ENCODE measurements around the gene MYO10.

MYO10 gene

DNA sequence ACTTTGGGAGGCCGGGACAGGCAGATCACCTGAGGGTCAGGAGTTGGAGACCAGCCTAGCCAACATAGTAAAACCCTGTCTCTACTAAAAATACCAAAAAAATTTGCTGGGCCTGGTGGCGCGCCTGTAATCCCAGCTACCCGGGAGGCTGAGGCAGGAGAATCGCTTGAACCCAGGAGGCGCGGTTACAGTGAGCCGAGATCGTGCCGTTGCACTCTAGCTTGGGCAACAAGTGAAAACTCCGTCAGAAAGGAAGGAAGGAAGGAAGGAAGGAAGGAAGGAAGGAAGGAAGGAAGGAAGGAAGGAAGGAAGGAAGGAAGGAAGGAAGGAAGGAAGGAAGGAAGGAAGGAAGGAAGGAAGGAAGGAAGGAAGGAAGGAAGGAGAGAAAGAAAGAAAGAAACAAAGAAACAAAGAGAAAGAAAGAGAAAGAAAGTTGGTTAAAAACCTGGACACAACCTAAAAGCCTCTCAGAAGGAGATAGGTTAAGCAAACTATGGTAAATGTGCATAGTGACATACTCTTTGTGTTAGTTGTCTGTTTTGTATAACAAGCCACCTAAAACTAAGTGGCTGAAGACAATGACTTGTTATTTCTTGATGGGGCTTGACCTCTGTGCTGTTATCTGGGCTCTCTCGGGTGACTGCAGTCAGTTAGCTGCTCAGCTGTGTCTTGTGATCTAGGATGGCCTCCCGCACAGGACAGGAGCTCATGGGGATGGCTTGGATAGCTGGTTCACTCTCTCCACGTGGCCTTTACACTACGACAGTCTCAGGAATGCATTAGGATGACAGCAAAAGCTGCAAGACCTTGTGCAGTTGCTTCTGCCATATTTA, 8.0 kb upstream of the MYO10 start:
- Histone ChIP-seq H3K27ac (ENCODE audit: low read depth, low read length, severe bottlenecking) (no peak overlapping the region), H3K36me3 (ENCODE audit: control insufficient read depth, insufficient read depth, low read length) (no peaks in the 10 kb centered on the region), H3K9me3 (ENCODE audit: control insufficient read depth, low read length) (peaks cover 11% of the 10 kb centered on the region), H3K4me1 (ENCODE audit: control insufficient read depth, insufficient read depth, low read length, poor library complexity, severe bottlenecking) (no peaks in the 10 kb centered on the region), H3K4me3 (ENCODE audit: extremely low read depth, insufficient read depth, low read length, poor library complexity, severe bottlenecking) (no peak overlapping the region)
- 87 to 91% methylated on average over 7 to 11 of the region's 15 CpGs for WGBS, 2 experiments (ENCODE audit: insufficient coverage in 2 of 2)

DNA sequence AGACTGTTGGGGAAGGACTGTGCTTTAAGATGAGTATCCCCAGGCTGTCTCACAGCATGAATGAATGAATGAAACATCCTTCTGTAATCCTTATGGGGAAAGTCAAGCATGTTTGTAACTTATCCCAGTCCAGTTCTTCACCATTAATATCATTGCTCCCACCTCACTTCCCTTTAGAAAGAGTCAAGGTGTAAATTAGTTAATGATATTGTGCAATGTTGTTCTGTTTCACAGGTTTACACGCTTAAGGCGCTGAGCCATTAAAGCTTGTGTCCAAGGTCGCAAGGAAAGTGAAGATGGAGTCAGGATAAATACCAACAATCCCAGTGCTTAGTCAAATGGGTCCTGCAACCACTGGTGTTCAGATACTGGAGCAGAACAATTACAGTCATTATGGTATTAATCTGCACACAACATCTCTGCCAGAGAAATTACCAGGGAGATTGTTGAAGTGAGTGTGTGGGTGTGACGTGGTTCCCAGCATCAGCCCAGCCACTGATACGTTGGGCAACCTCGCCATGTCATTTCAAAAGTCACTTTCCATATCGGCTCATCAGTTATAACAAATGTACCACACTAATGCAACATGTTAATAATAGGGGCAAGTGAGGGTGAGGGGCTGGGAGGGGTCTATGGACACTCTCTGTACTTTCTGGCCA, 1.5 kb upstream of the MYO10 start:
- H3K27ac ChIP-seq (ENCODE audit: low read depth, low read length, severe bottlenecking) = no peak overlapping the region
- 90 to 91% methylated on average over 2 of the region's 7 CpGs for WGBS, 2 experiments (ENCODE audit: insufficient coverage in 2 of 2)
- peaks cover 11% of the 10 kb centered on the region for H3K4me1 ChIP-seq (ENCODE audit: control insufficient read depth, insufficient read depth, low read length, poor library complexity, severe bottlenecking)
- peaks cover 11% of the 10 kb centered on the region for H3K36me3 ChIP-seq (ENCODE audit: control insufficient read depth, insufficient read depth, low read length)
- no peaks in the 10 kb centered on the region for H3K9me3 ChIP-seq (ENCODE audit: control insufficient read depth, low read length)
- H3K4me3 ChIP-seq (ENCODE audit: extremely low read depth, insufficient read depth, low read length, poor library complexity, severe bottlenecking) = peak overlapping the region; percentile 96

DNA sequence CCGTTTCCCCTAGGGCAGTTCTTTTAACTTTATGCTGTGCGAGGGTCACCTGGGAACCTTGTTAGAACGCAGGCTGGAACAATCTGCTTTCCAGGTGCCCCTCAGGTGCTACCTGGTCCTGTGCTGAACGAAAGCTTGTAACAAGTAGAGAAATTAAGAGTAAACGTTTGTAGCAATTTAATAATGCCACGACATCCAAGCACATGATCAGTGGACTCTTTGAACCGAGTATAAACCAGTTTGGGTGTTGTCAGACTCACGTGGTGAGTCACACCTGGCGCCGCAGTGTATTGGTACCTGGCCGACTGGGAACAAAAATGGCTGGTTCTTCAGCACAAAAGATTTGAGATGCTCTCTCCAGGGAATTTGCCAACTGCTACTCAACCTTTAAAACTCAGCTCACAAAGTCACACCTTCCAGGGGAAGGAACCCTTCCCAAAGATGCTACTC, 926 bp upstream of the MYO10 start:
- Histone ChIP-seq H3K36me3 (ENCODE audit: control insufficient read depth, insufficient read depth, low read length) (peaks cover 18% of the 10 kb centered on the region), H3K4me1 (ENCODE audit: control insufficient read depth, insufficient read depth, low read length, poor library complexity, severe bottlenecking) (peaks cover 11% of the 10 kb centered on the region), H3K9me3 (ENCODE audit: control insufficient read depth, low read length) (no peaks in the 10 kb centered on the region), H3K4me3 (ENCODE audit: extremely low read depth, insufficient read depth, low read length, poor library complexity, severe bottlenecking) (peak overlapping the region; percentile 96), H3K27ac (ENCODE audit: low read depth, low read length, severe bottlenecking) (peak overlapping the region; percentile 85)
- WGBS, 2 experiments (ENCODE audit: insufficient coverage in 2 of 2) = 35 to 39% methylated on average over 11 of the region's 11 CpGs

DNA sequence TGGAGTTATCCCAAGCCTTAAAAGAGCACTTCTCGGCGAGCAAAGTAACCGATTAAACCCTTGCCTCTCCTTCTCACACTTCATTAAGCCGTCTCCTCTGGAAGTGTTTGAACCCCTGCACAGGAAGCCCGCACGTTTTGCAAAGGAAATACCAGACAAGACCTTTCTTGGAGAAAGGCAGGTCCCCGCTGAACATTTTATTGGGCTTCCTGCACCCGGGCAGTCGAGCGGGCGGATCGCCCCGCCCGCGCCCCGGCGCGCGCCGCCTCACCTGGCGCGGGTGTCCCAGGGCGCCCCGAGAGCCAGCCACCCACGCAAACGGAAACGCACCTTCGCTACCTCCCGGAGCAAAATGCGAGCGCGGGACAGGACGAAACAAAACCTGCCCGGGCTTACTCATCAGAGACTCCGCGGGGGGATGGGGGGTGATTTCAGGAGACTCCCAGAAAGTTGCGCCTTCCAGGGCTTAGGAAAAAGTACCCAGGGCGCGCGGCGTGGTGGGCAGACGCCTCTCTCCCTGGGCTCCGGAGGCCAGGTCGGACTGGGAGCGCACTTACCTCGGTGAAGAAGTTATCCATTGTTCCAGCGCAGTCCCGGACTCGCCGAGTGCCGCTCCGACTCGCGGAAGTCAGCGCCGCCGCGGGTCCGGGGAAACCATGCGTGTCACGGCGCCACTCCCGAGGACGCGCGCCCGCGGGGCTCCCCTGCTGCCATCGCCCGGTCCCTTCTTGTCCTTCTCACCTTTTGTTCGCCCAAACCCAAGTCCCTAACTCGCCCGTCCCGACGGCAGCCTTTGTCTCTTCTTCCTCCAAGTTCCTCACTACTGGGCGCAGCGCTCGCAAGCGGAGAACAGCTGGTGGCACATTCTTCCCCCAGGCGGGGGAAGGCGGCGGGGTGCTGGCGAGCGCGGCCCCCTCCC, 598 bp downstream of the MYO10 start:
- H3K36me3 ChIP-seq (ENCODE audit: control insufficient read depth, insufficient read depth, low read length) = peaks cover 29% of the 10 kb centered on the region
- peak overlapping the region; percentile 96 for H3K4me3 ChIP-seq (ENCODE audit: extremely low read depth, insufficient read depth, low read length, poor library complexity, severe bottlenecking)
- H3K9me3 ChIP-seq (ENCODE audit: control insufficient read depth, low read length) = no peaks in the 10 kb centered on the region
- peak overlapping the region; percentile 80 for H3K27ac ChIP-seq (ENCODE audit: low read depth, low read length, severe bottlenecking)
- peaks cover 14% of the 10 kb centered on the region for H3K4me1 ChIP-seq (ENCODE audit: control insufficient read depth, insufficient read depth, low read length, poor library complexity, severe bottlenecking)
- WGBS, 2 experiments (ENCODE audit: insufficient coverage in 2 of 2) = 0% methylated on average over 70 to 78 of the region's 85 CpGs

DNA sequence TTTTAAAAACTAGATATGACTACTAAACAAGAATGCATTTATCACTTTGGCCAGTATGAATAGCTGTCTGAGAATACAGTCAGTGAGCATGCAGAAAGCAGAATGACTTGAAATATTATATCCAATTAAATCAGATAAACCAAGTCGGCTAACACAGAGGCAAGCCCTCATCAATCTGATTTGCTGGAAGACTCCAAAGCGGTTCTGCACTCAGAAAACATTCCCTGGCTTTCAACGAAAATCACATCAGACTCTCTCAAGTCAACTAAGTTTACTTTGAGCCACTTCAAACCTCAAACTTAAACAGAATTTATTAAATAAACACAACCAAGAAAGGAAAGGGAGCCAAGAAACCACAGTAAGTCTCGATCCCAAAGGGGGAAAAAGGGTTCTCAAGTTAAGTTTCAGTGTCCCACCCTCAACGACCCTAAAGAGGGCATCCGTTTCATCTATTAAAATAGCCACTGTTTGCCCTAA, 1.4 kb downstream of the MYO10 start:
- H3K4me1 ChIP-seq (ENCODE audit: control insufficient read depth, insufficient read depth, low read length, poor library complexity, severe bottlenecking) = peaks cover 14% of the 10 kb centered on the region
- H3K27ac ChIP-seq (ENCODE audit: low read depth, low read length, severe bottlenecking) = no peak overlapping the region
- WGBS, 2 experiments (ENCODE audit: insufficient coverage in 2 of 2) = 1 to 6% methylated on average over 5 to 6 of the region's 6 CpGs
- H3K4me3 ChIP-seq (ENCODE audit: extremely low read depth, insufficient read depth, low read length, poor library complexity, severe bottlenecking) = peak overlapping the region; percentile 96
- H3K36me3 ChIP-seq (ENCODE audit: control insufficient read depth, insufficient read depth, low read length) = peaks cover 36% of the 10 kb centered on the region
- no peaks in the 10 kb centered on the region for H3K9me3 ChIP-seq (ENCODE audit: control insufficient read depth, low read length)

DNA sequence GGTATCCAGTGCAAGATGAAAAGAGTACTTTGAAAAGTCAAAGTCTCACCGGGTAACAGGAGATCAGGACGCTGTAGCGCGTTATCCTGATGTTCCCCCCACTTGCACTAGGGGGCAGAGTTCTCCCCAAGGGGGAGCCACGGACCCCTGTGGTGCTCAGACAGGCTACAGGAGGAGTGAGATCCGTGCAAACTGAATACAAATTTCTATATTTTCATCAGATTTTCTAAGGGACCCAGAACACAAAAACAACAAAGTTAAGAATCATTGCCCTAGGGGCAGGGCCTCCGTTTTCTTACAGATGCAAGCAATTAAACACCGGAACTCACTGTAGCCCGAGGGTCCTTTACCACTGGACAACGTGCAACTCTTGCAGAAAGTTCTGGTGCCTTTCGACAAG, 2.0 kb downstream of the MYO10 start:
- peak overlapping the region; percentile 96 for H3K4me3 ChIP-seq (ENCODE audit: extremely low read depth, insufficient read depth, low read length, poor library complexity, severe bottlenecking)
- H3K27ac ChIP-seq (ENCODE audit: low read depth, low read length, severe bottlenecking) = no peak overlapping the region
- WGBS, 2 experiments (ENCODE audit: insufficient coverage in 2 of 2) = 0 to 3% methylated on average over 5 to 6 of the region's 11 CpGs
- peaks cover 42% of the 10 kb centered on the region for H3K36me3 ChIP-seq (ENCODE audit: control insufficient read depth, insufficient read depth, low read length)
- H3K4me1 ChIP-seq (ENCODE audit: control insufficient read depth, insufficient read depth, low read length, poor library complexity, severe bottlenecking) = peaks cover 14% of the 10 kb centered on the region
- no peaks in the 10 kb centered on the region for H3K9me3 ChIP-seq (ENCODE audit: control insufficient read depth, low read length)

DNA sequence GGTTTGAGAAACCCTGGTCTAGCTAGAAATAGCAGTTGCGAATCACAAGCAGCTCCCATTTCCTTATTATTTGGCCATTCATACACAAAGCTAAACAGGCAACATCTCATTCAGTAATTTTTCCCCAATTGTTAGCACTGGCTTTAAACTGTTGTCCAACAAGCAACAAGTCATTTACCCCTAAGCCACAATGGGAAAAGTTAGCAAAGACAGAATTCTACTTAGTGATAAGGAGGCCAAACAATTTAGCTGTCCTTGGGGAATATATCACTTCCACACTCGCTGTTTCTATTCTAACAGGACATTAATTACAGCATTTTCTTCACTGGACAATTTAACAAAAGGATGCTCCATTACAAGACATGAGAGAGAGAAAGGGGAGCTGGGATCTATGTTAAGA, 2.8 kb downstream of the MYO10 start:
- no peak overlapping the region for H3K27ac ChIP-seq (ENCODE audit: low read depth, low read length, severe bottlenecking)
- H3K9me3 ChIP-seq (ENCODE audit: control insufficient read depth, low read length) = no peaks in the 10 kb centered on the region
- peaks cover 44% of the 10 kb centered on the region for H3K36me3 ChIP-seq (ENCODE audit: control insufficient read depth, insufficient read depth, low read length)
- H3K4me3 ChIP-seq (ENCODE audit: extremely low read depth, insufficient read depth, low read length, poor library complexity, severe bottlenecking) = peak overlapping the region; percentile 96
- 100% methylated on average over 1 of the region's 2 CpGs for WGBS, 2 experiments (ENCODE audit: insufficient coverage in 2 of 2)
- H3K4me1 ChIP-seq (ENCODE audit: control insufficient read depth, insufficient read depth, low read length, poor library complexity, severe bottlenecking) = peaks cover 8% of the 10 kb centered on the region

DNA sequence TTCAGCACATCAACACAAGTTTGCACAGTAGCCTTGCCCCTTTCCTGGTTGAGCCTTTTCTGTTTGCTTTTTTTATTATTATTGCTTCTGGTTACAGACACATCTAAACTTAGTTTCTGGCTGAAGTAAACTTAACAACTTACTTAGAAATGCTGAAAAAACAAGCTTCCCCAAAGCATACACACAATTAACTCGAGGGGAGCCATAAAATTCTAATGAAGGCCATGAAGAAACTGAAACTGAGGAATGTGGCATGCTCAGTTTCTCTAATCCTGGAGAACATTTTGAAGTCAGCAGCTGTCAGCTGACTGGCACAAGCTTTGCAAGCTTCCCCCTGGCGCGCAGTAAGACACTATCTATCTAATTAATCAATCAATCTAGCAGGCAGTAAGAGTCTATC, 3.7 kb downstream of the MYO10 start:
- 75% methylated on average over 2 of the region's 3 CpGs; no CpG with 5 or more reads in 1 of the 2 experiments for WGBS, 2 experiments (ENCODE audit: insufficient coverage in 2 of 2)
- H3K9me3 ChIP-seq (ENCODE audit: control insufficient read depth, low read length) = no peaks in the 10 kb centered on the region
- H3K36me3 ChIP-seq (ENCODE audit: control insufficient read depth, insufficient read depth, low read length) = peaks cover 51% of the 10 kb centered on the region
- H3K27ac ChIP-seq (ENCODE audit: low read depth, low read length, severe bottlenecking) = no peak overlapping the region
- H3K4me3 ChIP-seq (ENCODE audit: extremely low read depth, insufficient read depth, low read length, poor library complexity, severe bottlenecking) = peak overlapping the region; percentile 96
- H3K4me1 ChIP-seq (ENCODE audit: control insufficient read depth, insufficient read depth, low read length, poor library complexity, severe bottlenecking) = peaks cover 11% of the 10 kb centered on the region

DNA sequence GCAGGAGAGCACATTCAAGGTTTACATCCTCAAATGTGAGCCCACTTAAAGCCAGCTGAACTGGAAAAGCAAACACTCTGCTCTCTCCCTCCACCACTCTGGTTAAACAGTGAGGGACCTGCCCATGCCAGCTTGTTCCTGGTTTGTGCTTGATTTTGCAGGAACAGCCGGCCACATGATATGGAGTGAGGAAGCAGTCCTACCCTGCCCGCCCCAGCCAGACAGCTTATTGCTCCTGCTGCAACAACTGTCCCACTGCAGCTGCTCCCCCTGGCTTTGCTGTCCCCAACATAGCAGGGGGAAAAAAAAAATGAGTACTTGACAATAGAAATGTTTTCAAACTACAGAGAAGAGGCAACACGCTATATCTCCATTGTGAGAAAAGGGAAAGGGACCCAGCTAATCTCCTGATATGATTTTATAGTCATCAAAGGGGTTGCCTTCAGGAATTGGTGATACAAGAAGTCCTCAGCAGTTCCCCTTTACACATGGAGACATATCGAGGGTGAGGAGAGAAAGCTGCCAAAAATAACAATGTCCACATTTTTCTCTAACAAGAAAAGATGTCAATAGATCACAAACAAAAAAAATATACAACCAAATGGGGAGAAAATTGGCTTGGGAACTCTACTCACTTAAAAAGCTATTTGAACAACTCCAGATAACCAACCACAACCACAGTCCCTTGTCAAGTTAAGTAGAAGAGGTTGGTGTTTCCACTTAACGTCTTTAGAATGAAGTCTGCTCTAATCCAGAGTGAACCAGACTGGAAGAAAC, 4.6 kb downstream of the MYO10 start:
- no peak overlapping the region for H3K27ac ChIP-seq (ENCODE audit: low read depth, low read length, severe bottlenecking)
- no peaks in the 10 kb centered on the region for H3K9me3 ChIP-seq (ENCODE audit: control insufficient read depth, low read length)
- peak overlapping the region; percentile 20 for H3K4me3 ChIP-seq (ENCODE audit: extremely low read depth, insufficient read depth, low read length, poor library complexity, severe bottlenecking)
- peaks cover 57% of the 10 kb centered on the region for H3K36me3 ChIP-seq (ENCODE audit: control insufficient read depth, insufficient read depth, low read length)
- WGBS, 2 experiments (ENCODE audit: insufficient coverage in 2 of 2) = 80 to 93% methylated on average over 1 to 3 of the region's 5 CpGs
- H3K4me1 ChIP-seq (ENCODE audit: control insufficient read depth, insufficient read depth, low read length, poor library complexity, severe bottlenecking) = peaks cover 6% of the 10 kb centered on the region

DNA sequence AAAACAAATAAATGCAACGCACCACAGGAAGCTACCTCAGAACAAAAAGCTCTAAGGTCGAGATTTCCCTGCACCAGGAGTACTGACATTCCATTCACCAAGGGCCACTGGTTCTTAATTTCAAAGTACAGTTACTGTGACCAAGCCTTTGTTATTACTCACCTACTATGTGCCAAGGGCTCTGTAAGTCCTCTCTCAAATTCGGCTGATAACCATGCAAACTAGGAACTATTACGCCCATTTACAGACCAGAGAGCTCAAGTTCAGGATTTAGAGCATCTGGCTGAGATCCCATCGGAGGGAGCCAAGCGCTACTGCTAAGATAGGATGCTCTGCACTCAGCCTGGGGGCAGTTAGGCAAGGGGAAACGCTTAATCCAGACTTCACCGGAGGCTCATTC, 5.6 kb downstream of the MYO10 start:
- no peak overlapping the region for H3K27ac ChIP-seq (ENCODE audit: low read depth, low read length, severe bottlenecking)
- H3K4me3 ChIP-seq (ENCODE audit: extremely low read depth, insufficient read depth, low read length, poor library complexity, severe bottlenecking) = no peak overlapping the region

More for the DNA sequence above, 5.6 kb downstream of the MYO10 start:
- 68 to 74% methylated on average over 7 to 8 of the region's 8 CpGs for WGBS, 2 experiments (ENCODE audit: insufficient coverage in 2 of 2)
- Histone ChIP-seq H3K9me3 (ENCODE audit: control insufficient read depth, low read length) (no peaks in the 10 kb centered on the region), H3K36me3 (ENCODE audit: control insufficient read depth, insufficient read depth, low read length) (peaks cover 66% of the 10 kb centered on the region), H3K4me1 (ENCODE audit: control insufficient read depth, insufficient read depth, low read length, poor library complexity, severe bottlenecking) (peaks cover 6% of the 10 kb centered on the region)

Measured in mesodermal cell (in vitro differentiated cells).